GM23338 (cell line): ENCODE data around the gene MZB1. TPM values are rescaled to one million over a fixed set of nuclear protein-coding genes. Genes with fewer than 3 reads are reported as not detected.

Experiments used
- ATAC-seq: fragments of 200-7000 bp; cut with Tn5 transposase; 3 replicates; pipeline ENCODE4 v1.9.1; 2020
- DNase-seq: peaks from one replicate; pipeline ENCODE4 v3.0.0-alpha.2; 2015; ENCODE audit warnings: low spot score
- H2AFZ ChIP-seq: fragments of 200-600 bp; sonication (generic); 2 replicates; pipeline ENCODE4 v1.8.0; 2016; ENCODE audit warnings: antibody characterized with exemption, mild to moderate bottlenecking, moderate library complexity
- H3F3A ChIP-seq: fragments of 200-600 bp; sonication (generic); replicated peaks from 2 replicates; pipeline ENCODE4 v1.8.0; 2017; ENCODE audit warnings: antibody characterized with exemption, mixed run types, low read depth
- H3K27ac ChIP-seq: fragments of 200-600 bp; sonication (generic); 2 replicates; pipeline ENCODE4 v1.6.1; 2016; ENCODE audit warnings: low read depth
- H3K27me3 ChIP-seq: fragments of 200-600 bp; sonication (generic); 2 replicates; pipeline ENCODE4 v1.8.0; 2016; ENCODE audit warnings: mild to moderate bottlenecking, mixed run types, moderate library complexity; ENCODE audit not compliant: insufficient read depth
- H3K36me3 ChIP-seq: fragments of 200-600 bp; sonication (generic); 2 replicates; pipeline ENCODE4 v1.8.0; 2016; ENCODE audit warnings: mild to moderate bottlenecking; ENCODE audit not compliant: insufficient read depth
- H3K4me1 ChIP-seq: fragments of 200-600 bp; sonication (generic); 2 replicates; pipeline ENCODE4 v1.8.0; 2016; ENCODE audit warnings: mild to moderate bottlenecking, moderate library complexity; ENCODE audit not compliant: insufficient read depth
- H3K4me2 ChIP-seq: fragments of 200-600 bp; sonication (generic); 2 replicates; pipeline ENCODE4 v1.7.1; 2017; ENCODE audit warnings: mixed run types
- H3K4me3 ChIP-seq: fragments of 200-600 bp; sonication (generic); 2 replicates; pipeline ENCODE4 v1.6.1; 2016; ENCODE audit warnings: mixed run types
- H3K79me2 ChIP-seq: fragments of 200-600 bp; sonication (generic); replicated peaks from 2 replicates; pipeline ENCODE4 v1.8.0; 2017; ENCODE audit warnings: mild to moderate bottlenecking; ENCODE audit not compliant: insufficient read depth
- H3K9me2 ChIP-seq: fragments of 200-600 bp; sonication (generic); 2 replicates; pipeline ENCODE4 v1.8.0; 2017; ENCODE audit not compliant: insufficient read depth
- H4K20me1 ChIP-seq: fragments of 200-600 bp; sonication (generic); replicated peaks from 2 replicates; pipeline ENCODE4 v1.8.0; 2017; ENCODE audit warnings: mild to moderate bottlenecking; ENCODE audit not compliant: insufficient read depth
- H3K27ac Mint-ChIP-seq: 2 replicates; pipeline ENCODE4 v1.8.0; 2020; ENCODE audit warnings: inconsistent platforms, mild to moderate bottlenecking, moderate library complexity, mixed read lengths
- H3K27me3 Mint-ChIP-seq: 3 replicates; pipeline ENCODE4 v1.8.0; 2022; ENCODE audit warnings: low read depth, mild to moderate bottlenecking, moderate library complexity, mixed read lengths, inconsistent platforms; ENCODE audit not compliant: insufficient read depth, poor library complexity
- H3K36me3 Mint-ChIP-seq: 3 replicates; pipeline ENCODE4 v1.8.0; 2021; ENCODE audit warnings: low read depth, mild to moderate bottlenecking, inconsistent platforms, moderate library complexity, mixed read lengths
- H3K4me1 Mint-ChIP-seq: 3 replicates; pipeline ENCODE4 v1.8.0; 2020; ENCODE audit warnings: mild to moderate bottlenecking, inconsistent platforms, mixed read lengths
- H3K4me3 Mint-ChIP-seq: 3 replicates; pipeline ENCODE4 v1.8.0; 2021; ENCODE audit warnings: moderate library complexity, mild to moderate bottlenecking, inconsistent platforms, mixed read lengths
- H3K9me3 Mint-ChIP-seq: 3 replicates; pipeline ENCODE4 v1.8.0; 2020; ENCODE audit warnings: moderate library complexity, mild to moderate bottlenecking, inconsistent platforms, mixed read lengths
- NANOG ChIP-seq: IDR thresholded peaks from 2 replicates; pipeline ENCODE4 v1.6.1; 2016; ENCODE audit warnings: antibody characterized with exemption, borderline replicate concordance
- polyA plus RNA-seq: library from polyadenylated mRNA; unstranded; fragments of >200 nt; fragmentation: Nextera tagmentation; extraction: Ambion mirVana; gene quantifications from 2 replicates; pipeline ENCODE4 v1.2.1, GENCODE V29; 2016
- total RNA-seq: library from RNA; depleted of rRNA; stranded (reverse); fragments of >200 nt; shearing (Covaris generic); gene quantifications from 2 replicates; pipeline ENCODE4 v1.2.3, GENCODE V29; 2014
- TF ChIP-seq, protein P1 (sequence below): IDR thresholded peaks from one replicate; pipeline ENCODE4 v1.6.1; 2018; ENCODE audit warnings: antibody characterized with exemption; ENCODE audit not compliant: unreplicated experiment
- TF ChIP-seq, protein P2 (sequence below): IDR thresholded peaks from 2 replicates; pipeline ENCODE4 v1.6.1; 2016; ENCODE audit warnings: antibody characterized with exemption
- TF ChIP-seq, protein P3 (sequence below): fragments of 250-450 bp; sonication (Bioruptor Pico); IDR thresholded peaks from 2 replicates; pipeline ENCODE4 v1.5.0; 2020; ENCODE audit warnings: mild to moderate bottlenecking, moderate library complexity

Gene MZB1
- total and polyA plus RNA-seq, 2 experiments from 2014 or later: 0.52 to 1.6 TPM

DNA sequence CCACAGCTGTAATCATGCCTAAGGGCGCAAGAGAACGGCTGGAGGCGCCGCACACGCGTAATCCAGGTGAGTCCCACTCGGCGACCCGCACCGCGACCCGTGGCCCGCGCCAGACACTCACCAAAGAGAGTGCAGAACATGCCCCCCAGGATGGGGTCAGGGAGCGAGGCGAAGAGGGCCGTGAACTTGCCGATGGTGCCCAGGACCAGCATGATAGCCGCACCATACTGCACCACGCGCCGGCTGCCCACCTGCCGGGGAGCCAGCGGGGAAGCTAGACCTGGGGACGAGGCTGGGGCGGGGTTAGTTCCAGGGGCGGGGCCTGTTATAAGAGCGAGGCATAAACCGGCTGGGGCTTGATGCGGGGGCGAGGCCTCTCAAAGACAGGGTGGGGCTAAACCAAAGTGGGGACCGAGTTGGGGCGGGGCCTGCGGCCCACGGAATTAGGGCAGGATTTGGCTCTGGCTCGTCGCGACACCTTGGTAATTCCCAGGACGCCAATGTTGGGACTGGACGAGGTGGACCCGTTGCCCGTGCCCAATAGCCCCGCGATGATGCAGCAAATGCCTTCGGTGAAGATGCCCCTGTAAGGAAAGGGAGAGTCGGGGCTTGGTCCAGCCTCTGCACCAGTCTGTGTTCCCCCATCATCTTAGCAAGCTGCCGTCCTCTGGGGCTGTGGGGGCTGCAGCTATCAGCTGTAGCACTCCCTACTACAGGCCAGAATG is 11.4 kb downstream of the MZB1 start:
- H4K20me1 ChIP-seq: no peaks in the 10 kb centered on the region; the same call in 1 of the 2 replicates
- no peaks in the 10 kb centered on the region for H3K79me2 ChIP-seq
- no peak overlapping the region for H3K4me3 Mint-ChIP-seq
- H3K27me3 Mint-ChIP-seq: peaks cover 9% of the 10 kb centered on the region
- no peak overlapping the region for H2AFZ ChIP-seq
- H3K36me3 Mint-ChIP-seq: peaks cover 6% of the 10 kb centered on the region; the same call in 1 of the 3 replicates
- ATAC-seq: peak; percentile 73
- peaks cover 10% of the 10 kb centered on the region; the same call in 2 of the 3 replicates for H3K4me1 Mint-ChIP-seq
- H3F3A ChIP-seq: peaks cover 3% of the 10 kb centered on the region; the same call in 1 of the 2 replicates
- H3K4me3 ChIP-seq: peak overlapping the region; percentile 35; the same call in 1 of the 2 replicates
- peak; percentile 77 for DNase-seq
- H3K27me3 ChIP-seq: no peaks in the 10 kb centered on the region
- TF ChIP-seq, protein P1, sequence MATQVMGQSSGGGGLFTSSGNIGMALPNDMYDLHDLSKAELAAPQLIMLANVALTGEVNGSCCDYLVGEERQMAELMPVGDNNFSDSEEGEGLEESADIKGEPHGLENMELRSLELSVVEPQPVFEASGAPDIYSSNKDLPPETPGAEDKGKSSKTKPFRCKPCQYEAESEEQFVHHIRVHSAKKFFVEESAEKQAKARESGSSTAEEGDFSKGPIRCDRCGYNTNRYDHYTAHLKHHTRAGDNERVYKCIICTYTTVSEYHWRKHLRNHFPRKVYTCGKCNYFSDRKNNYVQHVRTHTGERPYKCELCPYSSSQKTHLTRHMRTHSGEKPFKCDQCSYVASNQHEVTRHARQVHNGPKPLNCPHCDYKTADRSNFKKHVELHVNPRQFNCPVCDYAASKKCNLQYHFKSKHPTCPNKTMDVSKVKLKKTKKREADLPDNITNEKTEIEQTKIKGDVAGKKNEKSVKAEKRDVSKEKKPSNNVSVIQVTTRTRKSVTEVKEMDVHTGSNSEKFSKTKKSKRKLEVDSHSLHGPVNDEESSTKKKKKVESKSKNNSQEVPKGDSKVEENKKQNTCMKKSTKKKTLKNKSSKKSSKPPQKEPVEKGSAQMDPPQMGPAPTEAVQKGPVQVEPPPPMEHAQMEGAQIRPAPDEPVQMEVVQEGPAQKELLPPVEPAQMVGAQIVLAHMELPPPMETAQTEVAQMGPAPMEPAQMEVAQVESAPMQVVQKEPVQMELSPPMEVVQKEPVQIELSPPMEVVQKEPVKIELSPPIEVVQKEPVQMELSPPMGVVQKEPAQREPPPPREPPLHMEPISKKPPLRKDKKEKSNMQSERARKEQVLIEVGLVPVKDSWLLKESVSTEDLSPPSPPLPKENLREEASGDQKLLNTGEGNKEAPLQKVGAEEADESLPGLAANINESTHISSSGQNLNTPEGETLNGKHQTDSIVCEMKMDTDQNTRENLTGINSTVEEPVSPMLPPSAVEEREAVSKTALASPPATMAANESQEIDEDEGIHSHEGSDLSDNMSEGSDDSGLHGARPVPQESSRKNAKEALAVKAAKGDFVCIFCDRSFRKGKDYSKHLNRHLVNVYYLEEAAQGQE: no peak
- TF ChIP-seq, protein P2, sequence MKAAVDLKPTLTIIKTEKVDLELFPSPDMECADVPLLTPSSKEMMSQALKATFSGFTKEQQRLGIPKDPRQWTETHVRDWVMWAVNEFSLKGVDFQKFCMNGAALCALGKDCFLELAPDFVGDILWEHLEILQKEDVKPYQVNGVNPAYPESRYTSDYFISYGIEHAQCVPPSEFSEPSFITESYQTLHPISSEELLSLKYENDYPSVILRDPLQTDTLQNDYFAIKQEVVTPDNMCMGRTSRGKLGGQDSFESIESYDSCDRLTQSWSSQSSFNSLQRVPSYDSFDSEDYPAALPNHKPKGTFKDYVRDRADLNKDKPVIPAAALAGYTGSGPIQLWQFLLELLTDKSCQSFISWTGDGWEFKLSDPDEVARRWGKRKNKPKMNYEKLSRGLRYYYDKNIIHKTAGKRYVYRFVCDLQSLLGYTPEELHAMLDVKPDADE: no peak
- TF ChIP-seq NANOG: no peak
- TF ChIP-seq, protein P3, sequence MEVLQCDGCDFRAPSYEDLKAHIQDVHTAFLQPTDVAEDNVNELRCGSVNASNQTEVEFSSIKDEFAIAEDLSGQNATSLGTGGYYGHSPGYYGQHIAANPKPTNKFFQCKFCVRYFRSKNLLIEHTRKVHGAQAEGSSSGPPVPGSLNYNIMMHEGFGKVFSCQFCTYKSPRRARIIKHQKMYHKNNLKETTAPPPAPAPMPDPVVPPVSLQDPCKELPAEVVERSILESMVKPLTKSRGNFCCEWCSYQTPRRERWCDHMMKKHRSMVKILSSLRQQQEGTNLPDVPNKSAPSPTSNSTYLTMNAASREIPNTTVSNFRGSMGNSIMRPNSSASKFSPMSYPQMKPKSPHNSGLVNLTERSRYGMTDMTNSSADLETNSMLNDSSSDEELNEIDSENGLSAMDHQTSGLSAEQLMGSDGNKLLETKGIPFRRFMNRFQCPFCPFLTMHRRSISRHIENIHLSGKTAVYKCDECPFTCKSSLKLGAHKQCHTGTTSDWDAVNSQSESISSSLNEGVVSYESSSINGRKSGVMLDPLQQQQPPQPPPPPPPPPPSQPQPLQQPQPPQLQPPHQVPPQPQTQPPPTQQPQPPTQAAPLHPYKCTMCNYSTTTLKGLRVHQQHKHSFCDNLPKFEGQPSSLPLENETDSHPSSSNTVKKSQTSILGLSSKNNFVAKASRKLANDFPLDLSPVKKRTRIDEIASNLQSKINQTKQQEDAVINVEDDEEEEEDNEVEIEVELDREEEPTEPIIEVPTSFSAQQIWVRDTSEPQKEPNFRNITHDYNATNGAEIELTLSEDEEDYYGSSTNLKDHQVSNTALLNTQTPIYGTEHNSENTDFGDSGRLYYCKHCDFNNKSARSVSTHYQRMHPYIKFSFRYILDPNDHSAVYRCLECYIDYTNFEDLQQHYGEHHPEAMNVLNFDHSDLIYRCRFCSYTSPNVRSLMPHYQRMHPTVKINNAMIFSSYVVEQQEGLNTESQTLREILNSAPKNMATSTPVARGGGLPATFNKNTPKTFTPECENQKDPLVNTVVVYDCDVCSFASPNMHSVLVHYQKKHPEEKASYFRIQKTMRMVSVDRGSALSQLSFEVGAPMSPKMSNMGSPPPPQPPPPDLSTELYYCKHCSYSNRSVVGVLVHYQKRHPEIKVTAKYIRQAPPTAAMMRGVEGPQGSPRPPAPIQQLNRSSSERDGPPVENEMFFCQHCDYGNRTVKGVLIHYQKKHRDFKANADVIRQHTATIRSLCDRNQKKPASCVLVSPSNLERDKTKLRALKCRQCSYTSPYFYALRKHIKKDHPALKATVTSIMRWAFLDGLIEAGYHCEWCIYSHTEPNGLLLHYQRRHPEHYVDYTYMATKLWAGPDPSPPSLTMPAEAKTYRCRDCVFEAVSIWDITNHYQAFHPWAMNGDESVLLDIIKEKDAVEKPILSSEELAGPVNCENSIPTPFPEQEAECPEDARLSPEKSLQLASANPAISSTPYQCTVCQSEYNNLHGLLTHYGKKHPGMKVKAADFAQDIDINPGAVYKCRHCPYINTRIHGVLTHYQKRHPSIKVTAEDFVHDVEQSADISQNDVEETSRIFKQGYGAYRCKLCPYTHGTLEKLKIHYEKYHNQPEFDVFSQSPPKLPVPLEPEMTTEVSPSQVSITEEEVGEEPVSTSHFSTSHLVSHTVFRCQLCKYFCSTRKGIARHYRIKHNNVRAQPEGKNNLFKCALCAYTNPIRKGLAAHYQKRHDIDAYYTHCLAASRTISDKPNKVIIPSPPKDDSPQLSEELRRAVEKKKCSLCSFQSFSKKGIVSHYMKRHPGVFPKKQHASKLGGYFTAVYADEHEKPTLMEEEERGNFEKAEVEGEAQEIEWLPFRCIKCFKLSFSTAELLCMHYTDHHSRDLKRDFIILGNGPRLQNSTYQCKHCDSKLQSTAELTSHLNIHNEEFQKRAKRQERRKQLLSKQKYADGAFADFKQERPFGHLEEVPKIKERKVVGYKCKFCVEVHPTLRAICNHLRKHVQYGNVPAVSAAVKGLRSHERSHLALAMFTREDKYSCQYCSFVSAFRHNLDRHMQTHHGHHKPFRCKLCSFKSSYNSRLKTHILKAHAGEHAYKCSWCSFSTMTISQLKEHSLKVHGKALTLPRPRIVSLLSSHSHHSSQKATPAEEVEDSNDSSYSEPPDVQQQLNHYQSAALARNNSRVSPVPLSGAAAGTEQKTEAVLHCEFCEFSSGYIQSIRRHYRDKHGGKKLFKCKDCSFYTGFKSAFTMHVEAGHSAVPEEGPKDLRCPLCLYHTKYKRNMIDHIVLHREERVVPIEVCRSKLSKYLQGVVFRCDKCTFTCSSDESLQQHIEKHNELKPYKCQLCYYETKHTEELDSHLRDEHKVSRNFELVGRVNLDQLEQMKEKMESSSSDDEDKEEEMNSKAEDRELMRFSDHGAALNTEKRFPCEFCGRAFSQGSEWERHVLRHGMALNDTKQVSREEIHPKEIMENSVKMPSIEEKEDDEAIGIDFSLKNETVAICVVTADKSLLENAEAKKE: no peak
- H3K36me3 ChIP-seq: no peaks in the 10 kb centered on the region
- H3K4me1 ChIP-seq: peaks cover 4% of the 10 kb centered on the region; the same call in 1 of the 2 replicates
- no peaks in the 10 kb centered on the region for H3K9me3 Mint-ChIP-seq
- no peak overlapping the region for H3K27ac Mint-ChIP-seq
- H3K4me2 ChIP-seq: peak overlapping the region; percentile 71
- no peak overlapping the region for H3K27ac ChIP-seq
- H3K9me2 ChIP-seq: no peaks in the 10 kb centered on the region
